Gastroesophageal sphincter (tissue), 4 donors: Measurements from ENCODE around the gene PACSIN3. TPM values are rescaled to one million over a fixed set of nuclear protein-coding genes. Genes with fewer than 3 reads are reported as not detected.

ENCODE experiments used
- ATAC-seq: fragments of 150-250 bp; one replicate; pipeline ENCODE4 v1.9.1; 2016; ENCODE audit warnings: mild to moderate bottlenecking, moderate library complexity
- H3K27ac ChIP-seq, 4 donors: fragments of 200-600 bp; sonication (generic) in 3 of 4; 1 replicate in 3 of 4; 2 replicates in 1 of 4; pipeline ENCODE4 v1.5.1; 2016 to 2019
- H3K27me3 ChIP-seq: fragments of 200-600 bp; sonication (generic); one replicate; pipeline ENCODE4 v1.5.1; 2019
- H3K36me3 ChIP-seq, 2 donors: fragments of 200-600 bp; sonication (generic); one replicate each; pipeline ENCODE4 v1.5.1; 2019; ENCODE audit warnings: control low read depth in 1 of 2
- H3K4me1 ChIP-seq, 3 donors: fragments of 200-600 bp; sonication (generic); 1 replicate in 2 of 3; 2 replicates in 1 of 3; pipeline ENCODE4 v1.5.1; 2016 to 2019; ENCODE audit warnings: control low read depth in 2 of 3
- H3K4me3 ChIP-seq, 2 donors: fragments of 200-600 bp; sonication (generic); one replicate each; pipeline ENCODE4 v1.5.1; 2019; ENCODE audit warnings: mild to moderate bottlenecking in 1 of 2, moderate library complexity in 1 of 2
- H3K9me3 ChIP-seq, 3 donors: fragments of 200-600 bp; sonication (generic); one replicate each; pipeline ENCODE4 v1.5.1; 2017 to 2019; ENCODE audit warnings: control low read depth in 2 of 3
- EP300 ChIP-seq: sonication (generic); formaldehyde crosslinking; IDR thresholded peaks from one replicate; pipeline ENCODE4 v1.6.1; 2017; ENCODE audit warnings: antibody characterized with exemption, mild to moderate bottlenecking
- POLR2A ChIP-seq, 2 donors: fragments of 450-650 bp; IDR thresholded peaks; one replicate each; pipeline ENCODE4 v1.6.1; 2017; ENCODE audit warnings: antibody characterized with exemption in 2 of 2, mild to moderate bottlenecking in 2 of 2, moderate library complexity in 1 of 2
- POLR2AphosphoS5 ChIP-seq: sonication (generic); formaldehyde crosslinking; IDR thresholded peaks from one replicate; pipeline ENCODE4 v1.6.1; 2017; ENCODE audit warnings: antibody characterized with exemption
- WGBS, 2 donors: methylation state at CpG; one replicate each; pipeline ENCODE4 v1.1.5; 2018; ENCODE audit warnings: low coverage in 1 of 2; 5-methylcytosine and 5-hydroxymethylcytosine counted together
- total RNA-seq, 4 donors: library from RNA; depleted of rRNA; stranded (reverse); fragments of >200 nt; gene quantifications; one replicate each; pipeline ENCODE4 v1.1.0, GENCODE V29; 2016
- TF ChIP-seq, protein P1 (sequence below), 4 experiments: fragments of 200-600 bp in 2 of 4; fragments of 450-650 bp in 2 of 4; sonication (generic) in 1 of 4; IDR thresholded peaks; one replicate each; pipeline ENCODE4 v1.5.1; 2017 to 2019; ENCODE audit warnings: antibody characterized with exemption in 4 of 4, mild to moderate bottlenecking in 2 of 4, moderate library complexity in 2 of 4

Gene PACSIN3
- total RNA-seq, 4 donors from 2014 or later = 61.3 to 74.9 (median 65.3) TPM

GRCh38 chr11:47137476-47137875 is 48.8 kb downstream of the PACSIN3 start:
- WGBS, 2 donors = 94% methylated on average over 2 of the region's 2 CpGs; no CpG with 5 or more reads in 1 of the 2 donors

DNA sequence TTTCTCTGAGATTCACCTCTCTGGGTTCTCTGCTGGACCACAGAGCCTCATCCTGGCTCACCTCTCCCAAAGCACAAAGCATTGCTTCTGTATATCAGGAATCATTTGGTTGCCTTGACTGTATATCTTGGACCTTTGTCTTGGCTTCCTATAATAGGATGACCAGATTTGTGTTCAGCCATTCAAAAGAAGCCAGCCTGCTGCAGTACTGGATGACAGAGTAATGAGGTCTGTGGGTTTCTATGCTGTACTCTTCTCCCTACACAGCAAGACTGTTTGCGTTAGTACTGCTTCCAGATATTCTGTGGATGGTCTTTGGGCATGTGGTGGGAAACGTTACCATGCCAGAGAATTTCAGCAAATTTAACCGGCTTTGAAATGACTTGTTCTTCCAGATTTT is 49.3 kb downstream of the PACSIN3 start:
- no peak for ATAC-seq
- H3K27me3 ChIP-seq = no peaks in the 10 kb centered on the region
- peaks cover 0 to 16% of the 10 kb centered on the region in 2 donors for H3K36me3 ChIP-seq
- no peak for TF ChIP-seq POLR2AphosphoS5
- TF ChIP-seq, protein P1, sequence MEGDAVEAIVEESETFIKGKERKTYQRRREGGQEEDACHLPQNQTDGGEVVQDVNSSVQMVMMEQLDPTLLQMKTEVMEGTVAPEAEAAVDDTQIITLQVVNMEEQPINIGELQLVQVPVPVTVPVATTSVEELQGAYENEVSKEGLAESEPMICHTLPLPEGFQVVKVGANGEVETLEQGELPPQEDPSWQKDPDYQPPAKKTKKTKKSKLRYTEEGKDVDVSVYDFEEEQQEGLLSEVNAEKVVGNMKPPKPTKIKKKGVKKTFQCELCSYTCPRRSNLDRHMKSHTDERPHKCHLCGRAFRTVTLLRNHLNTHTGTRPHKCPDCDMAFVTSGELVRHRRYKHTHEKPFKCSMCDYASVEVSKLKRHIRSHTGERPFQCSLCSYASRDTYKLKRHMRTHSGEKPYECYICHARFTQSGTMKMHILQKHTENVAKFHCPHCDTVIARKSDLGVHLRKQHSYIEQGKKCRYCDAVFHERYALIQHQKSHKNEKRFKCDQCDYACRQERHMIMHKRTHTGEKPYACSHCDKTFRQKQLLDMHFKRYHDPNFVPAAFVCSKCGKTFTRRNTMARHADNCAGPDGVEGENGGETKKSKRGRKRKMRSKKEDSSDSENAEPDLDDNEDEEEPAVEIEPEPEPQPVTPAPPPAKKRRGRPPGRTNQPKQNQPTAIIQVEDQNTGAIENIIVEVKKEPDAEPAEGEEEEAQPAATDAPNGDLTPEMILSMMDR (IDR thresholded peaks at IDR 0.05) = no peak
- TF ChIP-seq POLR2A (IDR thresholded peaks at IDR 0.05) = no peak
- TF ChIP-seq EP300 = no peak
- no peak overlapping the region for H3K27ac ChIP-seq
- no peaks in the 10 kb centered on the region for H3K4me1 ChIP-seq
- no peaks in the 10 kb centered on the region for H3K9me3 ChIP-seq
- WGBS, 2 donors = 90 to 92% methylated on average over 2 of the region's 3 CpGs
- H3K4me3 ChIP-seq = no peak overlapping the region

More at GRCh38 chr11:47137476-47137875, 48.8 kb downstream of the PACSIN3 start:
- Histone ChIP-seq H3K36me3 (peaks cover 0 to 16% of the 10 kb centered on the region in 2 donors), H3K27me3 (no peaks in the 10 kb centered on the region), H3K9me3 (no peaks in the 10 kb centered on the region), H3K4me1 (no peaks in the 10 kb centered on the region), H3K27ac (no peak overlapping the region), H3K4me3 (no peak overlapping the region)
- no peak for ATAC-seq
- TF ChIP-seq EP300 (no peak), POLR2AphosphoS5 (no peak), POLR2A (IDR thresholded peaks at IDR 0.05) (no peak)
- TF ChIP-seq, protein P1 (IDR thresholded peaks at IDR 0.05) = no peak

GRCh38 chr11:47136327-47136726 is 49.9 kb downstream of the PACSIN3 start:
- Histone ChIP-seq H3K9me3 (no peaks in the 10 kb centered on the region), H3K4me3 (no peak overlapping the region), H3K27ac (no peak overlapping the region), H3K4me1 (no peaks in the 10 kb centered on the region), H3K36me3 (peaks cover 0 to 16% of the 10 kb centered on the region in 2 donors), H3K27me3 (no peaks in the 10 kb centered on the region)
- ATAC-seq = no peak
- TF ChIP-seq POLR2A (IDR thresholded peaks at IDR 0.05) = no peak
- TF ChIP-seq EP300 = no peak
- TF ChIP-seq POLR2AphosphoS5 = no peak
- TF ChIP-seq, protein P1 (IDR thresholded peaks at IDR 0.05) = no peak
- 87 to 92% methylated on average over 2 to 3 of the region's 3 CpGs for WGBS, 2 donors

GRCh38 chr11:47132981-47133380 is 53.3 kb downstream of the PACSIN3 start:
- Histone ChIP-seq H3K4me1 (no peaks in the 10 kb centered on the region), H3K36me3 (peaks cover 0 to 10% of the 10 kb centered on the region in 2 donors), H3K9me3 (no peaks in the 10 kb centered on the region), H3K27me3 (no peaks in the 10 kb centered on the region), H3K27ac (no peak overlapping the region), H3K4me3 (no peak overlapping the region)
- no peak for ATAC-seq
- 100% methylated on average over 1 of the region's 1 CpG for WGBS, 2 donors
- TF ChIP-seq POLR2A (IDR thresholded peaks at IDR 0.05) (no peak), POLR2AphosphoS5 (no peak)

- Histone ChIP-seq H3K4me3 (no peak overlapping the region), H3K4me1 (no peaks in the 10 kb centered on the region), H3K36me3 (peaks cover 0 to 5% of the 10 kb centered on the region in 2 donors), H3K27ac (no peak overlapping the region), H3K27me3 (no peaks in the 10 kb centered on the region), H3K9me3 (no peaks in the 10 kb centered on the region)
- no peak for TF ChIP-seq POLR2AphosphoS5
- TF ChIP-seq, protein P1 (IDR thresholded peaks at IDR 0.05) = no peak
- TF ChIP-seq EP300 = no peak
- no peak for TF ChIP-seq POLR2A (IDR thresholded peaks at IDR 0.05)
- no peak for ATAC-seq
Observed at GRCh38 chr11:47132490-47132889, 53.7 kb downstream of the PACSIN3 start.
